Measurements from ENCODE around the gene GNRHR.
"Not testable (repeated sequence)": the region's sequence is repeated elsewhere in the genome, so short reads cannot be mapped to it uniquely, and the experiment has no call there.

The GNRHR gene

GRCh38 chr4:67749286-67749685, 4.9 kb downstream of the GNRHR start:
- no peaks in the 10 kb centered on the region for H3K36me3 ChIP-seq (ENCODE audit: insufficient read depth, low read length)
- H3K4me1 ChIP-seq (ENCODE audit: insufficient read depth, low read length), result peaks cover 8% of the 10 kb centered on the region; the same call in 1 of the 2 replicates
- no peak overlapping the region for H3K9ac ChIP-seq (ENCODE audit: low read depth, low read length)
- H3K9me3 ChIP-seq (ENCODE audit: control insufficient read depth, insufficient read depth, low read length), result no peaks in the 10 kb centered on the region

GRCh38 chr4:67746797-67747495, 7.2 kb downstream of the GNRHR start:
- Histone ChIP-seq H3K36me3 (ENCODE audit: insufficient read depth, low read length) (no peaks in the 10 kb centered on the region), H3K9me3 (ENCODE audit: control insufficient read depth, insufficient read depth, low read length) (no peaks in the 10 kb centered on the region), H3K9ac (ENCODE audit: low read depth, low read length) (no peak overlapping the region), H3K4me1 (ENCODE audit: insufficient read depth, low read length) (peaks cover 8% of the 10 kb centered on the region; the same call in 1 of the 2 replicates)

- H3K36me3 ChIP-seq (ENCODE audit: insufficient read depth, low read length), result no peaks in the 10 kb centered on the region
- H3K9me3 ChIP-seq (ENCODE audit: control insufficient read depth, insufficient read depth, low read length), result no peaks in the 10 kb centered on the region
- no peak overlapping the region for H3K9ac ChIP-seq (ENCODE audit: low read depth, low read length)
- no peaks in the 10 kb centered on the region for H3K4me1 ChIP-seq (ENCODE audit: insufficient read depth, low read length)
Measured at GRCh38 chr4:67744561-67745283, 9.5 kb downstream of the GNRHR start.

- Histone ChIP-seq H3K36me3 (ENCODE audit: insufficient read depth, low read length) (no peaks in the 10 kb centered on the region), H3K9ac (ENCODE audit: low read depth, low read length) (no peak overlapping the region), H3K4me1 (ENCODE audit: insufficient read depth, low read length) (no peaks in the 10 kb centered on the region), H3K9me3 (ENCODE audit: control insufficient read depth, insufficient read depth, low read length) (no peaks in the 10 kb centered on the region)
Measured at GRCh38 chr4:67743194-67743593, 11.0 kb downstream of the GNRHR start.

GRCh38 chr4:67736262-67736661, 17.9 kb downstream of the GNRHR start:
- Histone ChIP-seq H3K9ac (ENCODE audit: low read depth, low read length) (no peak overlapping the region), H3K4me1 (ENCODE audit: insufficient read depth, low read length) (no peaks in the 10 kb centered on the region), H3K36me3 (ENCODE audit: insufficient read depth, low read length) (no peaks in the 10 kb centered on the region), H3K9me3 (ENCODE audit: control insufficient read depth, insufficient read depth, low read length) (no peaks in the 10 kb centered on the region)

- no peaks in the 10 kb centered on the region for H3K4me1 ChIP-seq (ENCODE audit: insufficient read depth, low read length)
- no peak overlapping the region for H3K9ac ChIP-seq (ENCODE audit: low read depth, low read length)
- H3K36me3 ChIP-seq (ENCODE audit: insufficient read depth, low read length), result no peaks in the 10 kb centered on the region
- H3K9me3 ChIP-seq (ENCODE audit: control insufficient read depth, insufficient read depth, low read length), result no peaks in the 10 kb centered on the region
Measured at GRCh38 chr4:67735325-67735724, 18.9 kb downstream of the GNRHR start.

- H3K4me1 ChIP-seq (ENCODE audit: insufficient read depth, low read length); H3K36me3 ChIP-seq (ENCODE audit: insufficient read depth, low read length); H3K9me3 ChIP-seq (ENCODE audit: control insufficient read depth, insufficient read depth, low read length); H3K9ac ChIP-seq (ENCODE audit: low read depth, low read length): not testable (repeated sequence)
Measured at GRCh38 chr4:67730511-67730910, 23.7 kb downstream of the GNRHR start.

- no peaks in the 10 kb centered on the region for H3K36me3 ChIP-seq (ENCODE audit: insufficient read depth, low read length)
- H3K4me1 ChIP-seq (ENCODE audit: insufficient read depth, low read length), result peaks cover under 1% of the 10 kb centered on the region; the same call in 1 of the 2 replicates
- H3K9me3 ChIP-seq (ENCODE audit: control insufficient read depth, insufficient read depth, low read length), result no peaks in the 10 kb centered on the region
- no peak overlapping the region for H3K9ac ChIP-seq (ENCODE audit: low read depth, low read length)
Measured at GRCh38 chr4:67727124-67727850, 26.9 kb downstream of the GNRHR start.

GRCh38 chr4:67725981-67726380, 28.2 kb downstream of the GNRHR start:
- peaks cover 12% of the 10 kb centered on the region for H3K4me1 ChIP-seq (ENCODE audit: insufficient read depth, low read length)
- no peak overlapping the region for H3K9ac ChIP-seq (ENCODE audit: low read depth, low read length)
- no peaks in the 10 kb centered on the region for H3K9me3 ChIP-seq (ENCODE audit: control insufficient read depth, insufficient read depth, low read length)
- peaks cover 7% of the 10 kb centered on the region; the same call in 1 of the 2 replicates for H3K36me3 ChIP-seq (ENCODE audit: insufficient read depth, low read length)

GRCh38 chr4:67725132-67725531, 29.1 kb downstream of the GNRHR start:
- Histone ChIP-seq H3K4me1 (ENCODE audit: insufficient read depth, low read length) (peaks cover 13% of the 10 kb centered on the region), H3K9me3 (ENCODE audit: control insufficient read depth, insufficient read depth, low read length) (no peaks in the 10 kb centered on the region), H3K36me3 (ENCODE audit: insufficient read depth, low read length) (peaks cover 10% of the 10 kb centered on the region; the same call in 1 of the 2 replicates), H3K9ac (ENCODE audit: low read depth, low read length) (no peak overlapping the region)

- H3K9ac ChIP-seq (ENCODE audit: low read depth, low read length), result no peak overlapping the region
- no peaks in the 10 kb centered on the region for H3K9me3 ChIP-seq (ENCODE audit: control insufficient read depth, insufficient read depth, low read length)
- peaks cover 13% of the 10 kb centered on the region for H3K4me1 ChIP-seq (ENCODE audit: insufficient read depth, low read length)
- peaks cover 10% of the 10 kb centered on the region; the same call in 1 of the 2 replicates for H3K36me3 ChIP-seq (ENCODE audit: insufficient read depth, low read length)
Measured at GRCh38 chr4:67723949-67724348, 30.2 kb downstream of the GNRHR start.

- H3K4me1 ChIP-seq (ENCODE audit: insufficient read depth, low read length), result peaks cover 13% of the 10 kb centered on the region
- H3K9me3 ChIP-seq (ENCODE audit: control insufficient read depth, insufficient read depth, low read length), result no peaks in the 10 kb centered on the region
- H3K9ac ChIP-seq (ENCODE audit: low read depth, low read length), result no peak overlapping the region
- peaks cover 10% of the 10 kb centered on the region; the same call in 1 of the 2 replicates for H3K36me3 ChIP-seq (ENCODE audit: insufficient read depth, low read length)
Measured at GRCh38 chr4:67723341-67723740, 30.8 kb downstream of the GNRHR start.

- Histone ChIP-seq H3K4me1 (ENCODE audit: insufficient read depth, low read length) (peaks cover 13% of the 10 kb centered on the region), H3K9ac (ENCODE audit: low read depth, low read length) (no peak overlapping the region), H3K9me3 (ENCODE audit: control insufficient read depth, insufficient read depth, low read length) (no peaks in the 10 kb centered on the region), H3K36me3 (ENCODE audit: insufficient read depth, low read length) (peaks cover 10% of the 10 kb centered on the region; the same call in 1 of the 2 replicates)
Measured at GRCh38 chr4:67721770-67722597, 32.2 kb downstream of the GNRHR start.

- Histone ChIP-seq H3K36me3 (ENCODE audit: insufficient read depth, low read length) (peaks cover 12% of the 10 kb centered on the region; the same call in 1 of the 2 replicates), H3K4me1 (ENCODE audit: insufficient read depth, low read length) (peaks cover 13% of the 10 kb centered on the region), H3K9me3 (ENCODE audit: control insufficient read depth, insufficient read depth, low read length) (no peaks in the 10 kb centered on the region), H3K9ac (ENCODE audit: low read depth, low read length) (no peak overlapping the region)
Measured at GRCh38 chr4:67721315-67721769, 32.8 kb downstream of the GNRHR start.

All from ES-I3 (cell line).